HEK293 (cell line): Measurements from ENCODE around the gene HLA-DMB.

Source experiments
- CTCF ChIA-PET: fragments of 350-600 bp; formaldehyde crosslinking; extraction: SDS; loops from one replicate; lab custom pipeline; 2021; ENCODE audit warnings: antibody characterized with exemption; lab: Yijun Ruan, JAX
- POLR2A ChIA-PET: fragments of 300-600 bp; formaldehyde crosslinking; extraction: SDS; loops from one replicate; lab custom pipeline; 2020; ENCODE audit warnings: antibody characterized with exemption, inconsistent platforms; lab: Yijun Ruan, JAX
- H3K27ac ChIP-seq: fragments of 200-500 bp; sonication (Bioruptor generic); 2 replicates; pipeline ENCODE4 v1.5.1; 2014; ENCODE audit warnings: low read depth, low read length, control low read depth, inconsistent platforms; ENCODE audit errors: extremely low read depth
- H3K36me3 ChIP-seq, 2 experiments: fragments of 200-500 bp in 1 of 2; sonication (Bioruptor generic) in 1 of 2; 1 replicate in 1 of 2; 2 replicates in 1 of 2; pipeline ENCODE4 v1.5.1; 2014 to 2017; ENCODE audit warnings: inconsistent platforms in 2 of 2, low read length in 2 of 2; ENCODE audit not compliant: control insufficient read depth in 2 of 2, insufficient read depth in 1 of 2
- H3K4me1 ChIP-seq: fragments of 200-500 bp; sonication (Bioruptor generic); 2 replicates; pipeline ENCODE4 v1.5.1; 2014; ENCODE audit warnings: mild to moderate bottlenecking, low read length, inconsistent platforms; ENCODE audit not compliant: control insufficient read depth, insufficient read depth
- H3K4me3 ChIP-seq: 2 replicates; pipeline ENCODE4 v1.5.1; 2011; ENCODE audit warnings: low read depth, mild to moderate bottlenecking, control low read depth, low read length, moderate library complexity
- H3K9me3 ChIP-seq: fragments of 200-500 bp; sonication (Bioruptor generic); 2 replicates; pipeline ENCODE4 v1.5.1; 2014; ENCODE audit warnings: low read depth, low read length, inconsistent platforms; ENCODE audit not compliant: control insufficient read depth, insufficient read depth
- AEBP2 ChIP-seq: fragments of 450-650 bp; formaldehyde crosslinking; IDR thresholded peaks from 2 replicates; pipeline ENCODE4 v1.5.1; 2016; ENCODE audit warnings: missing biosample characterization, missing genetic modification characterization, borderline replicate concordance
- FEZF1 ChIP-seq: fragments of 450-650 bp; formaldehyde crosslinking; IDR thresholded peaks from 2 replicates; pipeline ENCODE4 v1.5.1; 2016; ENCODE audit warnings: missing biosample characterization, missing genetic modification characterization
- PBX3 ChIP-seq: sonication (generic); formaldehyde crosslinking; IDR thresholded peaks from 2 replicates; pipeline ENCODE4 v1.8.1; 2022; ENCODE audit warnings: mild to moderate bottlenecking, moderate library complexity, missing genetic modification reagents
- PRDM2 ChIP-seq: fragments of 450-650 bp; formaldehyde crosslinking; IDR thresholded peaks from 2 replicates; pipeline ENCODE4 v1.5.1; 2016; ENCODE audit warnings: missing biosample characterization, missing genetic modification characterization, borderline replicate concordance
- RBAK ChIP-seq: fragments of 450-650 bp; formaldehyde crosslinking; IDR thresholded peaks from 2 replicates; pipeline ENCODE4 v1.5.1; 2016; ENCODE audit warnings: missing biosample characterization, missing genetic modification characterization
- REST ChIP-seq: fragments of 450-650 bp; formaldehyde crosslinking; IDR thresholded peaks from 2 replicates; pipeline ENCODE4 v1.5.1; 2016; ENCODE audit warnings: missing biosample characterization, missing genetic modification characterization
- TRIM28 ChIP-seq: IDR thresholded peaks from 2 replicates; pipeline ENCODE4 v1.6.1; 2011; ENCODE audit warnings: low read length, control low read depth, borderline replicate concordance
- ZBTB11 ChIP-seq: fragments of 450-650 bp; formaldehyde crosslinking; conservative IDR thresholded peaks from 2 replicates; pipeline ENCODE4 v1.5.1; 2016; ENCODE audit warnings: low read depth, missing biosample characterization, missing genetic modification characterization
- ZFHX2 ChIP-seq: fragments of 450-650 bp; formaldehyde crosslinking; conservative IDR thresholded peaks from 2 replicates; pipeline ENCODE4 v1.5.1; 2016; ENCODE audit warnings: missing biosample characterization, missing genetic modification characterization
- ZNF121 ChIP-seq: fragments of 450-650 bp; formaldehyde crosslinking; IDR thresholded peaks from 2 replicates; pipeline ENCODE4 v1.5.1; 2016; ENCODE audit warnings: missing biosample characterization, missing genetic modification characterization
- ZNF184 ChIP-seq: fragments of 450-650 bp; IDR thresholded peaks from 2 replicates; pipeline ENCODE4 v1.5.1; 2018; ENCODE audit warnings: missing biosample characterization, mild to moderate bottlenecking, missing genetic modification characterization
- ZNF2 ChIP-seq: fragments of 450-650 bp; formaldehyde crosslinking; IDR thresholded peaks from 2 replicates; pipeline ENCODE4 v1.5.1; 2016; ENCODE audit warnings: missing biosample characterization, missing genetic modification characterization
- ZNF223 ChIP-seq: fragments of 450-650 bp; formaldehyde crosslinking; IDR thresholded peaks from 2 replicates; pipeline ENCODE4 v1.5.1; 2016; ENCODE audit warnings: missing biosample characterization, missing genetic modification characterization
- ZNF24 ChIP-seq: fragments of 450-650 bp; formaldehyde crosslinking; IDR thresholded peaks from 2 replicates; pipeline ENCODE4 v1.5.1; 2016; ENCODE audit warnings: missing biosample characterization, missing genetic modification characterization
- ZNF354C ChIP-seq: fragments of 450-650 bp; formaldehyde crosslinking; IDR thresholded peaks from 2 replicates; pipeline ENCODE4 v1.5.1; 2016; ENCODE audit warnings: missing biosample characterization, missing genetic modification characterization, low read depth, borderline replicate concordance
- ZNF426 ChIP-seq: fragments of 450-650 bp; formaldehyde crosslinking; IDR thresholded peaks from 2 replicates; pipeline ENCODE4 v1.5.1; 2017; ENCODE audit warnings: missing biosample characterization, missing genetic modification characterization, mild to moderate bottlenecking, inconsistent platforms, moderate library complexity
- ZNF488 ChIP-seq: fragments of 450-650 bp; formaldehyde crosslinking; IDR thresholded peaks from 2 replicates; pipeline ENCODE4 v1.5.1; 2016; ENCODE audit warnings: missing biosample characterization, missing genetic modification characterization
- ZNF658 ChIP-seq: fragments of 450-650 bp; formaldehyde crosslinking; IDR thresholded peaks from 2 replicates; pipeline ENCODE4; 2016; ENCODE audit warnings: missing biosample characterization, missing genetic modification characterization

HLA-DMB gene

GRCh38 chr6:32971581-32972352 is 30.9 kb upstream of the HLA-DMB start (continued):
- no peak for TF ChIP-seq ZNF121
- TF ChIP-seq ZNF354C (tag by site-specific recombination), result no peak
- TF ChIP-seq ZNF426 (tag by site-specific recombination), result no peak
- peak; percentile 34; the same call in 1 of the 2 replicates for TF ChIP-seq AEBP2 (tag by site-specific recombination)
- TF ChIP-seq ZFHX2, result peak; percentile 85
- no peak for TF ChIP-seq ZNF658 (tag by site-specific recombination)
- TF ChIP-seq ZNF488 (tag by site-specific recombination), result no peak
- TF ChIP-seq ZNF184, result 0 out of 2 replicates have a peak, but pooled peaks have one; percentile 82
- no peak for TF ChIP-seq ZNF2 (tag by site-specific recombination)
- TF ChIP-seq ZNF24 (tag by site-specific recombination), result peak; percentile 48; the same call in 1 of the 2 replicates
- no peak for TF ChIP-seq ZNF223

GRCh38 chr6:32971242-32971580 is 30.4 kb upstream of the HLA-DMB start:
- ChIA-PET CTCF (interaction anchor here (0.7 to 18.0 kb wide), 13 partner anchors 9 to 177 kb away, joined by 3 to 344 read pairs (median 8); partner anchors contain the start of genes HLA-DMA and TAP2), POLR2A (interaction anchor here (0.6 to 11.3 kb wide), 79 partner anchors 9 to 1475 kb away, joined by 3 to 405 read pairs (median 6); partner anchors contain the start of genes AGPAT1, ATF6B, B3GALT4 and BAG6)
- Histone ChIP-seq H3K9me3 (no peaks in the 10 kb centered on the region), H3K4me1 (peaks cover 19% of the 10 kb centered on the region), H3K36me3 (peaks cover 27 to 53% of the 10 kb centered on the region in 2 experiments), H3K4me3 (peak overlapping the region; percentile 85), H3K27ac (peak overlapping the region; percentile 99)
- no peak for TF ChIP-seq FEZF1 (tag by site-specific recombination)
- no peak for TF ChIP-seq PRDM2
- TF ChIP-seq ZNF426 (tag by site-specific recombination), result 0 out of 2 replicates have a peak, but pooled peaks have one; percentile 5
- no peak; the same call in 1 of the 2 replicates for TF ChIP-seq PBX3 (CRISPR knock-in tag)
- peak; percentile 54; the same call in 1 of the 2 replicates for TF ChIP-seq ZBTB11 (tag by site-specific recombination)
- TF ChIP-seq RBAK (tag by site-specific recombination), result 0 out of 2 replicates have a peak, but pooled peaks have one; percentile 17
- 0 out of 2 replicates have a peak, but pooled peaks have one; percentile 29 for TF ChIP-seq REST (tag by site-specific recombination)
- TF ChIP-seq TRIM28, result no peak
